Muscle of arm (tissue), 12 donors: ENCODE results near the gene ALDH3A1. TPM values are rescaled to one million over a fixed set of nuclear protein-coding genes. Genes with fewer than 3 reads are reported as not detected.

Experiments
- DNase-seq: peaks from one replicate; pipeline ENCODE4 v3.0.0-alpha.2; 2013
- polyA plus RNA-seq, 12 donors: library from polyadenylated mRNA; unstranded; fragments of 120-200 nt; gene quantifications; one replicate each; pipeline ENCODE4 v1.2.1, GENCODE V29; 2013; ENCODE audit not compliant: insufficient read length in 12 of 12

ALDH3A1 gene
- polyA plus RNA-seq, 12 donors: 0.08 to 0.38 (median 0.18) TPM; not detected in 5

GRCh38 chr17:19703828-19704613 is 44.1 kb downstream of the ALDH3A1 start:
- no peak for DNase-seq

GRCh38 chr17:19703106-19703827 is 44.8 kb downstream of the ALDH3A1 start:
- DNase-seq: no peak

GRCh38 chr17:19702217-19702641 is 45.9 kb downstream of the ALDH3A1 start:
- DNase-seq: no peak

Other genes starting within 250 kb of the ALDH3A1 start
- gene SLC47A1, start 214.4 kb downstream of the ALDH3A1 start, polyA plus RNA-seq: 1 to 10 TPM in 8 of 12 donors, under 1 TPM in 2, not detected in 2; 0.54 to 3.0 (median 1.7) TPM
- gene ALDH3A2, start 99.5 kb downstream of the ALDH3A1 start, polyA plus RNA-seq: 10 to 100 TPM in 11 of 12 donors, not detected in 1; 27.3 to 45.2 (median 38.8) TPM
- under 1 TPM in 10 of 12 donors, not detected in 2; 0.15 to 0.60 (median 0.26) TPM for gene SLC47A2, start 31.7 kb downstream of the ALDH3A1 start, polyA plus RNA-seq
- 10 to 100 TPM in 11 of 12 donors, not detected in 1; 19.0 to 47.7 (median 24.5) TPM for gene ULK2, start 119.6 kb upstream of the ALDH3A1 start, polyA plus RNA-seq
- 10 to 100 TPM in 11 of 12 donors, not detected in 1; 16.7 to 23.5 (median 20.6) TPM for gene AKAP10, start 229.5 kb upstream of the ALDH3A1 start, polyA plus RNA-seq